OCI-LY3 (cell line): ENCODE measurements around the gene TEAD3.

Experiments
- CTCF ChIP-seq: fragments of 200-600, 300-600 bp; sonication (generic); IDR thresholded peaks from 2 replicates; pipeline ENCODE4 v1.5.1; 2014; ENCODE audit warnings: antibody characterized with exemption, low read length, low read depth
- EZH2phosphoT487 ChIP-seq: fragments of 200-600 bp; shearing (Covaris generic); IDR thresholded peaks from 2 replicates; pipeline ENCODE4 v1.6.1; 2018; ENCODE audit warnings: antibody characterized with exemption, mixed run types, low read depth

- TF ChIP-seq CTCF = no peak
- TF ChIP-seq EZH2phosphoT487 = no peak
Measured at GRCh38 chr6:35474131-35474941, 22.5 kb downstream of the TEAD3 start.
